Measurements from ENCODE around the gene AKR1C1. TPM values are rescaled to one million over a fixed set of nuclear protein-coding genes. Genes with fewer than 3 reads are reported as not detected.

The AKR1C1 gene
- total and polyA plus RNA-seq, 2 of the 13 experiments (the other 11 are each of a cell fraction or from before 2014, with no cell fraction given), result 948 to 2,238 TPM

DNA sequence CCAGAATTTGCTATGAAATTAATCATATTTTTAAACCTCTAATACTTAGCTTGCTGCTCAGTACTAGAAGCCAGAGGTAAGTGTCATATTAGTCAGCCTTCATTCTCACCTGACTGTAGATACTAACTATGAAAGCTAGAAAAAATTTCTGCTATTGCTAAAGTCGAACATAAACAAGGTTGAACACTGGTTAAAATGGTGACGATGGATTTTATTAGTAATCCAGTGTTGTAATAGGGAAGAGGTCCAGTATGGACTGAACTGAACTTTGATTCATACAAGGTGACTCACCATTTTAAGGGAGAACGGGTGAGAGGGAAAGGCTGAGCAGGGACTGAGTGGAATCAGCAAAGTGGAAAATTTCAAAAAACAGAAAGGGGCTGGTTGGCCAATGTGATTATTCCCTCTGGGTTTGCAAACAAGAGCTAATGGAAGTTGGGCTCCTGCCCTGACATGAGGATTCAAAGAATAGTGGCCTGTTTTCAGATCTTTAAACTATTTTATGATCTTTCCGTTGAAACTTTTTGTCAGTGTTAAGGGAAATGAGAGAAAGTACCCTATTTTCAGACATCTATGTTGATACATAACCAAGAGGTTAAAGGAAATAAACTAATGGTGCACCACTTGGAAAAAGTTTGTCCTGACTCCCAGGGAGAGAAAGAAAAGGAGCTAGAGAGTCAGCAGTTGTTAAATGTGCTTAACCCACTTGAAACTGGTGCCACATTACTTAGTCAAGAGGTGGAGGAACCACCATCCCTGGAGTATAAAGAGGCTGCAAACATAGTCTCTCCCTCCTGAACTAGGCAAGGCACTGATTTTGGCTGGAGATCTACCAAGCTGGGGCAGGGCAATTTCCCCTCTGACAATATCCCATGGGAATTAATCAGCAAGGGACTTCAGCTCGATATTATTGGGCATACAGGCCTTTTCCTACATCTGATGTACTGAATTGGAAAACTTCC is 15.3 kb upstream of the AKR1C1 start (continued):
- TF ChIP-seq SOX13 (IDR thresholded peaks at IDR 0.05) (peak; percentile 60; the same call in 1 of the 2 replicates), SOX13 (CRISPR knock-in tag; conservative IDR thresholded peaks at IDR 0.05 in 1 of 2, IDR thresholded peaks at IDR 0.05 in 1 of 2) (peak in 1 of 2 experiments; percentile 85; a peak in 2 of 4 replicates), ATRX (CRISPR knock-in tag; IDR thresholded peaks at IDR 0.05; ENCODE audit: borderline replicate concordance) (no peak), ZNF607 (CRISPR knock-in tag; IDR thresholded peaks at IDR 0.05; ENCODE audit: borderline replicate concordance) (no peak), NR2F2 (IDR thresholded peaks at IDR 0.05; ENCODE audit: borderline replicate concordance, low read depth) (peak; percentile 25; the same call in 1 of the 2 replicates), ZNF839 (CRISPR knock-in tag; IDR thresholded peaks at IDR 0.05; ENCODE audit: borderline replicate concordance) (no peak), JUN (CRISPR knock-in tag; IDR thresholded peaks at IDR 0.05) (peak; percentile 96)
- TF ChIP-seq, protein P1, sequence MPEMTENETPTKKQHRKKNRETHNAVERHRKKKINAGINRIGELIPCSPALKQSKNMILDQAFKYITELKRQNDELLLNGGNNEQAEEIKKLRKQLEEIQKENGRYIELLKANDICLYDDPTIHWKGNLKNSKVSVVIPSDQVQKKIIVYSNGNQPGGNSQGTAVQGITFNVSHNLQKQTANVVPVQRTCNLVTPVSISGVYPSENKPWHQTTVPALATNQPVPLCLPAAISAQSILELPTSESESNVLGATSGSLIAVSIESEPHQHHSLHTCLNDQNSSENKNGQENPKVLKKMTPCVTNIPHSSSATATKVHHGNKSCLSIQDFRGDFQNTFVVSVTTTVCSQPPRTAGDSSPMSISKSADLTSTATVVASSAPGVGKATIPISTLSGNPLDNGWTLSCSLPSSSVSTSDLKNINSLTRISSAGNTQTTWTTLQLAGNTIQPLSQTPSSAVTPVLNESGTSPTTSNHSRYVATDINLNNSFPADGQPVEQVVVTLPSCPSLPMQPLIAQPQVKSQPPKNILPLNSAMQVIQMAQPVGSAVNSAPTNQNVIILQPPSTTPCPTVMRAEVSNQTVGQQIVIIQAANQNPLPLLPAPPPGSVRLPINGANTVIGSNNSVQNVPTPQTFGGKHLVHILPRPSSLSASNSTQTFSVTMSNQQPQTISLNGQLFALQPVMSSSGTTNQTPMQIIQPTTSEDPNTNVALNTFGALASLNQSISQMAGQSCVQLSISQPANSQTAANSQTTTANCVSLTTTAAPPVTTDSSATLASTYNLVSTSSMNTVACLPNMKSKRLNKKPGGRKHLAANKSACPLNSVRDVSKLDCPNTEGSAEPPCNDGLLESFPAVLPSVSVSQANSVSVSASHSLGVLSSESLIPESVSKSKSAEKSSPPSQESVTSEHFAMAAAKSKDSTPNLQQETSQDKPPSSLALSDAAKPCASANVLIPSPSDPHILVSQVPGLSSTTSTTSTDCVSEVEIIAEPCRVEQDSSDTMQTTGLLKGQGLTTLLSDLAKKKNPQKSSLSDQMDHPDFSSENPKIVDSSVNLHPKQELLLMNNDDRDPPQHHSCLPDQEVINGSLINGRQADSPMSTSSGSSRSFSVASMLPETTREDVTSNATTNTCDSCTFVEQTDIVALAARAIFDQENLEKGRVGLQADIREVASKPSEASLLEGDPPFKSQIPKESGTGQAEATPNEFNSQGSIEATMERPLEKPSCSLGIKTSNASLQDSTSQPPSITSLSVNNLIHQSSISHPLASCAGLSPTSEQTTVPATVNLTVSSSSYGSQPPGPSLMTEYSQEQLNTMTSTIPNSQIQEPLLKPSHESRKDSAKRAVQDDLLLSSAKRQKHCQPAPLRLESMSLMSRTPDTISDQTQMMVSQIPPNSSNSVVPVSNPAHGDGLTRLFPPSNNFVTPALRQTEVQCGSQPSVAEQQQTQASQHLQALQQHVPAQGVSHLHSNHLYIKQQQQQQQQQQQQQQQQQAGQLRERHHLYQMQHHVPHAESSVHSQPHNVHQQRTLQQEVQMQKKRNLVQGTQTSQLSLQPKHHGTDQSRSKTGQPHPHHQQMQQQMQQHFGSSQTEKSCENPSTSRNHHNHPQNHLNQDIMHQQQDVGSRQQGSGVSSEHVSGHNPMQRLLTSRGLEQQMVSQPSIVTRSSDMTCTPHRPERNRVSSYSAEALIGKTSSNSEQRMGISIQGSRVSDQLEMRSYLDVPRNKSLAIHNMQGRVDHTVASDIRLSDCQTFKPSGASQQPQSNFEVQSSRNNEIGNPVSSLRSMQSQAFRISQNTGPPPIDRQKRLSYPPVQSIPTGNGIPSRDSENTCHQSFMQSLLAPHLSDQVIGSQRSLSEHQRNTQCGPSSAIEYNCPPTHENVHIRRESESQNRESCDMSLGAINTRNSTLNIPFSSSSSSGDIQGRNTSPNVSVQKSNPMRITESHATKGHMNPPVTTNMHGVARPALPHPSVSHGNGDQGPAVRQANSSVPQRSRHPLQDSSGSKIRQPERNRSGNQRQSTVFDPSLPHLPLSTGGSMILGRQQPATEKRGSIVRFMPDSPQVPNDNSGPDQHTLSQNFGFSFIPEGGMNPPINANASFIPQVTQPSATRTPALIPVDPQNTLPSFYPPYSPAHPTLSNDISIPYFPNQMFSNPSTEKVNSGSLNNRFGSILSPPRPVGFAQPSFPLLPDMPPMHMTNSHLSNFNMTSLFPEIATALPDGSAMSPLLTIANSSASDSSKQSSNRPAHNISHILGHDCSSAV (CRISPR knock-in tag; IDR thresholded peaks at IDR 0.05; ENCODE audit: borderline replicate concordance), result no peak
- TF ChIP-seq, protein P2, sequence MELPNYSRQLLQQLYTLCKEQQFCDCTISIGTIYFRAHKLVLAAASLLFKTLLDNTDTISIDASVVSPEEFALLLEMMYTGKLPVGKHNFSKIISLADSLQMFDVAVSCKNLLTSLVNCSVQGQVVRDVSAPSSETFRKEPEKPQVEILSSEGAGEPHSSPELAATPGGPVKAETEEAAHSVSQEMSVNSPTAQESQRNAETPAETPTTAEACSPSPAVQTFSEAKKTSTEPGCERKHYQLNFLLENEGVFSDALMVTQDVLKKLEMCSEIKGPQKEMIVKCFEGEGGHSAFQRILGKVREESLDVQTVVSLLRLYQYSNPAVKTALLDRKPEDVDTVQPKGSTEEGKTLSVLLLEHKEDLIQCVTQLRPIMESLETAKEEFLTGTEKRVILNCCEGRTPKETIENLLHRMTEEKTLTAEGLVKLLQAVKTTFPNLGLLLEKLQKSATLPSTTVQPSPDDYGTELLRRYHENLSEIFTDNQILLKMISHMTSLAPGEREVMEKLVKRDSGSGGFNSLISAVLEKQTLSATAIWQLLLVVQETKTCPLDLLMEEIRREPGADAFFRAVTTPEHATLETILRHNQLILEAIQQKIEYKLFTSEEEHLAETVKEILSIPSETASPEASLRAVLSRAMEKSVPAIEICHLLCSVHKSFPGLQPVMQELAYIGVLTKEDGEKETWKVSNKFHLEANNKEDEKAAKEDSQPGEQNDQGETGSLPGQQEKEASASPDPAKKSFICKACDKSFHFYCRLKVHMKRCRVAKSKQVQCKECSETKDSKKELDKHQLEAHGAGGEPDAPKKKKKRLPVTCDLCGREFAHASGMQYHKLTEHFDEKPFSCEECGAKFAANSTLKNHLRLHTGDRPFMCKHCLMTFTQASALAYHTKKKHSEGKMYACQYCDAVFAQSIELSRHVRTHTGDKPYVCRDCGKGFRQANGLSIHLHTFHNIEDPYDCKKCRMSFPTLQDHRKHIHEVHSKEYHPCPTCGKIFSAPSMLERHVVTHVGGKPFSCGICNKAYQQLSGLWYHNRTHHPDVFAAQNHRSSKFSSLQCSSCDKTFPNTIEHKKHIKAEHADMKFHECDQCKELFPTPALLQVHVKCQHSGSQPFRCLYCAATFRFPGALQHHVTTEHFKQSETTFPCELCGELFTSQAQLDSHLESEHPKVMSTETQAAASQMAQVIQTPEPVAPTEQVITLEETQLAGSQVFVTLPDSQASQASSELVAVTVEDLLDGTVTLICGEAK (IDR thresholded peaks at IDR 0.05), result no peak
- TF ChIP-seq, protein P2 (CRISPR knock-in tag; IDR thresholded peaks at IDR 0.05), result no peak; the same call in 1 of the 2 replicates

Data from HepG2 (cell line).